Kidney (tissue), 14 donors: ENCODE measurements around the gene BCAS4. TPM values are rescaled to one million over a fixed set of nuclear protein-coding genes. Genes with fewer than 3 reads are reported as not detected.
A peak's percentile ranks its signal among the peaks of the same experiment; 100 is the strongest.

Source experiments
- DNase-seq, 5 donors: peaks; one replicate each; pipeline ENCODE4 v3.0.0-alpha.2; 2013 to 2020
- FAIRE-seq: peaks from 2 replicates; lab custom pipeline; 2012; peaks lifted over from hg19 to GRCh38; lab: Jason Lieb, UNC
- H3K27ac ChIP-seq, 2 donors: one replicate each; pipeline ENCODE4 v1.7.0; 2013; ENCODE audit warnings: low read depth in 2 of 2, low read length in 2 of 2, inconsistent platforms in 1 of 2
- H3K27me3 ChIP-seq: one replicate; pipeline ENCODE4 v1.7.1; 2013; ENCODE audit warnings: low read length, inconsistent platforms; ENCODE audit not compliant: control insufficient read depth, insufficient read depth
- H3K36me3 ChIP-seq, 3 donors: one replicate each; pipeline versions ENCODE4 v1.7.0 to v1.7.1; 2013; ENCODE audit warnings: low read length in 3 of 3, control low read depth in 1 of 3, inconsistent platforms in 1 of 3; ENCODE audit not compliant: insufficient read depth in 3 of 3, control insufficient read depth in 2 of 3
- H3K4me1 ChIP-seq, 3 donors: one replicate each; pipeline versions ENCODE4 v1.7.0 to v1.7.1; 2013; ENCODE audit warnings: low read length in 3 of 3, inconsistent platforms in 1 of 3, low read depth in 1 of 3; ENCODE audit not compliant: control insufficient read depth in 2 of 3, insufficient read depth in 2 of 3
- H3K4me3 ChIP-seq, 3 donors: one replicate each; pipeline versions ENCODE4 v1.7.0 to v1.8.1; 2013; ENCODE audit warnings: low read length in 3 of 3, control low read depth in 1 of 3, inconsistent platforms in 1 of 3
- H3K9ac ChIP-seq, 3 donors: one replicate each; pipeline versions ENCODE4 v1.7.0 to v1.7.1; 2013; ENCODE audit warnings: low read length in 3 of 3, control low read depth in 1 of 3, inconsistent platforms in 1 of 3
- H3K9me3 ChIP-seq, 3 donors: one replicate each; pipeline versions ENCODE4 v1.7.0 to v1.7.1; 2013; ENCODE audit warnings: low read length in 3 of 3, control low read depth in 1 of 3, inconsistent platforms in 1 of 3; ENCODE audit not compliant: control insufficient read depth in 2 of 3, insufficient read depth in 1 of 3
- CTCF ChIP-seq: IDR thresholded peaks from 3 replicates; pipeline ENCODE4 v1.5.1; 2012; ENCODE audit warnings: mild to moderate bottlenecking, moderate library complexity, borderline replicate concordance; ENCODE audit not compliant: insufficient read depth; ENCODE audit errors: extremely low read depth
- intact Hi-C: fragments of 100-400 bp; cut with DNase I; formaldehyde crosslinking; loops from one replicate; pipeline ENCODE4 v1.11.1; 2022
- polyA plus RNA-seq: library from polyadenylated mRNA; stranded (reverse); fragments of 350-450 nt; fragmentation: Illumina TruSeq; extraction: RNeasy Lipid Tissue Mini Kit (QIAGEN cat#74804); gene quantifications from one replicate; pipeline ENCODE4 v1.2.3, GENCODE V29; 2014; ENCODE audit warnings: low read depth, low replicate concordance; ENCODE audit not compliant: insufficient read depth
- total RNA-seq: library from RNA; stranded (reverse); fragmentation: NEBNext Ultra II Directional; extraction: Animal tissue kit (Norgen Biotek cat#: 25700); gene quantifications from one replicate; pipeline ENCODE4 v1.2.1, GENCODE V29; 2021
- donor health status: control.
- donor health status: control.
- donor health status: control.
- donor health status: control.
- donor health status: control.
- donor health status: DM: yes; HTN: yes; CAD: no.
- donor health status: Normal renal cell carcinoma (clear cell type).

The BCAS4 gene
- total and polyA plus RNA-seq, 2 donors from 2014 or later, result 10.6 to 17.1 TPM

- TF ChIP-seq CTCF, result no peak
- H3K27me3 ChIP-seq, result no peaks in the 10 kb centered on the region
- no peak for FAIRE-seq
- intact Hi-C loops, result no loop called here
- no peak overlapping the region for H3K27ac ChIP-seq
- no peak overlapping the region for H3K4me3 ChIP-seq
- peaks cover 0 to 7% (median under 1%) of the 10 kb centered on the region in 3 donors for H3K4me1 ChIP-seq
- DNase-seq, result peak in 1 of 5 donors; percentile 28
- H3K9ac ChIP-seq, result no peak overlapping the region
- no peaks in the 10 kb centered on the region for H3K9me3 ChIP-seq
- no peaks in the 10 kb centered on the region for H3K36me3 ChIP-seq
Observed at GRCh38 chr20:50758992-50759391, 35.9 kb upstream of the BCAS4 start.

GRCh38 chr20:50759678-50760077 lies 35.2 kb upstream of the BCAS4 start:
- DNase-seq, result peak in 1 of 5 donors; percentile 2
- H3K4me3 ChIP-seq, result no peak overlapping the region
- no peaks in the 10 kb centered on the region for H3K36me3 ChIP-seq
- H3K9ac ChIP-seq, result no peak overlapping the region
- no peak overlapping the region for H3K27ac ChIP-seq
- peaks cover 0 to 7% (median 2%) of the 10 kb centered on the region in 3 donors for H3K4me1 ChIP-seq
- no peaks in the 10 kb centered on the region for H3K27me3 ChIP-seq
- no peak for TF ChIP-seq CTCF
- no peaks in the 10 kb centered on the region for H3K9me3 ChIP-seq
- intact Hi-C loops, result no loop called here
- FAIRE-seq, result no peak

GRCh38 chr20:50762045-50762422 lies 32.8 kb upstream of the BCAS4 start:
- H3K9me3 ChIP-seq, result no peaks in the 10 kb centered on the region
- FAIRE-seq (no peak), DNase-seq (peak in 1 of 5 donors; percentile 53)
- no peak for TF ChIP-seq CTCF
- H3K9ac ChIP-seq, result peak overlapping the region in 1 of 3 donors; percentile 30
- no peak overlapping the region for H3K4me3 ChIP-seq
- no peaks in the 10 kb centered on the region for H3K27me3 ChIP-seq
- H3K4me1 ChIP-seq, result peaks cover 0 to 7% (median 2%) of the 10 kb centered on the region in 3 donors
- intact Hi-C loops, result no loop called here
- peak overlapping the region; percentile 86 to 89 for H3K27ac ChIP-seq
- no peaks in the 10 kb centered on the region for H3K36me3 ChIP-seq
